KMS-11 (cell line): ENCODE measurements around the gene JMY.

ENCODE experiments used
- H2AFZ ChIP-seq: fragments of 200-600 bp; sonication (generic); 2 replicates; pipeline ENCODE4 v1.6.1; 2016; ENCODE audit warnings: antibody characterized with exemption, mixed run types, low read depth
- H3K27ac ChIP-seq: fragments of 200-600 bp; sonication (generic); 2 replicates; pipeline ENCODE4 v1.6.1; 2016; ENCODE audit warnings: mild to moderate bottlenecking, mixed run types
- H3K27me3 ChIP-seq: fragments of 200-600 bp; sonication (generic); 2 replicates; pipeline ENCODE4 v1.6.1; 2017; ENCODE audit warnings: mild to moderate bottlenecking, low read depth, mixed run types, moderate library complexity; ENCODE audit not compliant: insufficient read depth
- H3K36me3 ChIP-seq: fragments of 200-600 bp; sonication (generic); 2 replicates; pipeline ENCODE4 v1.6.1; 2017; ENCODE audit warnings: mild to moderate bottlenecking, mixed run types; ENCODE audit not compliant: insufficient read depth
- H3K4me1 ChIP-seq: fragments of 200-600 bp; sonication (generic); 2 replicates; pipeline ENCODE4 v1.6.1; 2016; ENCODE audit warnings: mild to moderate bottlenecking, low read depth, mixed run types; ENCODE audit not compliant: poor library complexity, severe bottlenecking
- H3K4me2 ChIP-seq: fragments of 200-600 bp; sonication (generic); 2 replicates; pipeline ENCODE4 v1.7.0; 2016; ENCODE audit warnings: mild to moderate bottlenecking, mixed run types
- H3K4me3 ChIP-seq: fragments of 200-600 bp; sonication (generic); IDR thresholded peaks from 2 replicates; pipeline ENCODE4 v1.6.1; 2017; ENCODE audit warnings: low read depth, low read length, mixed read lengths; ENCODE audit not compliant: insufficient read depth
- H3K79me2 ChIP-seq: fragments of 200-600 bp; sonication (generic); 2 replicates; pipeline ENCODE4 v1.6.1; 2016; ENCODE audit warnings: low read depth, mixed run types; ENCODE audit not compliant: insufficient read depth
- H3K9ac ChIP-seq: fragments of 200-600 bp; sonication (generic); 2 replicates; pipeline ENCODE4 v1.6.1; 2016; ENCODE audit warnings: mild to moderate bottlenecking, mixed run types
- H4K20me1 ChIP-seq: fragments of 200-600 bp; sonication (generic); 2 replicates; pipeline ENCODE4 v1.6.1; 2016; ENCODE audit warnings: mild to moderate bottlenecking, mixed run types; ENCODE audit not compliant: insufficient read depth
- CTCF ChIP-seq: fragments of 200-600 bp; sonication (generic); conservative IDR thresholded peaks from 2 replicates; pipeline ENCODE4 v1.6.1; 2017; ENCODE audit warnings: low read depth, mild to moderate bottlenecking, antibody characterized with exemption, low read length, moderate library complexity, mixed read lengths

Gene JMY

GRCh38 chr5:79224286-79224984 is 11.5 kb upstream of the JMY start:
- TF ChIP-seq CTCF, result no peak

GRCh38 chr5:79225026-79225425 is 10.9 kb upstream of the JMY start:
- Histone ChIP-seq H3K4me2 (no peak overlapping the region), H3K36me3 (no peaks in the 10 kb centered on the region), H3K9ac (no peak overlapping the region), H3K79me2 (peaks cover 30% of the 10 kb centered on the region), H4K20me1 (no peaks in the 10 kb centered on the region), H3K4me3 (no peak overlapping the region), H3K27ac (peak overlapping the region; percentile 1; the same call in 1 of the 2 replicates), H3K27me3 (no peaks in the 10 kb centered on the region), H2AFZ (no peak overlapping the region), H3K4me1 (peaks cover 60% of the 10 kb centered on the region)
- no peak for TF ChIP-seq CTCF

More at GRCh38 chr5:79224286-79224984, 11.5 kb upstream of the JMY start:
- no peaks in the 10 kb centered on the region for H3K27me3 ChIP-seq
- no peak overlapping the region for H3K9ac ChIP-seq
- peak overlapping the region; percentile 1; the same call in 1 of the 2 replicates for H3K27ac ChIP-seq
- H3K4me1 ChIP-seq, result peaks cover 54% of the 10 kb centered on the region
- peaks cover 30% of the 10 kb centered on the region for H3K79me2 ChIP-seq
- no peak overlapping the region for H3K4me3 ChIP-seq
- H3K36me3 ChIP-seq, result no peaks in the 10 kb centered on the region
- no peak overlapping the region for H2AFZ ChIP-seq
- H4K20me1 ChIP-seq, result no peaks in the 10 kb centered on the region
- no peak overlapping the region for H3K4me2 ChIP-seq

GRCh38 chr5:79225441-79225840 is 10.5 kb upstream of the JMY start:
- no peak overlapping the region for H3K4me2 ChIP-seq
- no peak overlapping the region; the same call in 1 of the 2 replicates for H3K27ac ChIP-seq
- H4K20me1 ChIP-seq, result no peaks in the 10 kb centered on the region
- H3K27me3 ChIP-seq, result no peaks in the 10 kb centered on the region
- no peak for TF ChIP-seq CTCF
- no peak overlapping the region for H3K4me3 ChIP-seq
- no peak overlapping the region for H3K9ac ChIP-seq
- H3K79me2 ChIP-seq, result peaks cover 34% of the 10 kb centered on the region
- H3K36me3 ChIP-seq, result no peaks in the 10 kb centered on the region
- peaks cover 64% of the 10 kb centered on the region for H3K4me1 ChIP-seq
- no peak overlapping the region for H2AFZ ChIP-seq

- peak overlapping the region; percentile 84; the same call in 1 of the 2 replicates for H3K9ac ChIP-seq
- H3K79me2 ChIP-seq, result peaks cover 56% of the 10 kb centered on the region
- no peak overlapping the region for H3K4me3 ChIP-seq
- peak overlapping the region; percentile 100 for H3K27ac ChIP-seq
- TF ChIP-seq CTCF, result no peak
- H3K4me1 ChIP-seq, result peaks cover 85% of the 10 kb centered on the region
- H3K4me2 ChIP-seq, result peak overlapping the region; percentile 87
- no peaks in the 10 kb centered on the region for H3K27me3 ChIP-seq
- H3K36me3 ChIP-seq, result no peaks in the 10 kb centered on the region
- H4K20me1 ChIP-seq, result no peaks in the 10 kb centered on the region
- 0 out of 2 replicates have a peak overlapping the region, but pooled peaks have one; percentile 6 for H2AFZ ChIP-seq
These were observed 8.4 kb upstream of the JMY start for GRCh38 chr5:79227484-79228025.
